ENCODE measurements around the gene INPP5B.

INPP5B gene

DNA sequence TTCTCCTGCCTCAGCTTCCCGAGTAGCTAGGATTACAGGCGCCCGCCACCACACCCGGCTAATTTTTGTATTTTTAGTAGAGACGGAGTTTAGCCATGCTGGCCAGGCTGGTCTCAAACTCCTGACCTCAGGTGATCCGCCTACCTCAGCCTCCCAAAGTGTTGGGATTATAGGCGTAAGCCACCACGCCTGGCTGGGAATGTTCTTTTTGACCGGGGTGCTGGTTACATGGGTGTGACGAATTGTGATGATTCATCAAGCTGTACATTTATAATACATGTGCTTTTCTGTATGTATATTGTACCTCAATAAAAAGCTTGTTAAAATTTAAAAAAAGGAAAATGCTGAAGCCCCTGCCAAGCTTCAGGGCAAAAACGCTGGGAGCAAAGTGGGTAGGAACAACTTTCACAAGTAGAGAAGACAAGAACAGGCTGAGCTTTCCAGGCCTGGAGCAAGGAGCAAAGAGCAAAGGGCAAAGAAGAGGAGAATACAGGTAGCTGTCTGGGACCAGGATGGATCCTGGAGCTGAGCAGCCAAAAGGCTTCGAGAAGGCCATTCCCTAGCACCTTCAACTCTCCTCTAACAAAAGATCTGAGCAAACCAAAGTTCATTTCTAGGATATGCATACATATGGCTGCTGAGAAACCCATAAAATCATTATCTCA lies 118.3 kb downstream of the INPP5B start:
- DNase-seq, result no peak

GRCh38 chr1:37825506-37825905 lies 121.3 kb downstream of the INPP5B start:
- DNase-seq, result no peak

DNA sequence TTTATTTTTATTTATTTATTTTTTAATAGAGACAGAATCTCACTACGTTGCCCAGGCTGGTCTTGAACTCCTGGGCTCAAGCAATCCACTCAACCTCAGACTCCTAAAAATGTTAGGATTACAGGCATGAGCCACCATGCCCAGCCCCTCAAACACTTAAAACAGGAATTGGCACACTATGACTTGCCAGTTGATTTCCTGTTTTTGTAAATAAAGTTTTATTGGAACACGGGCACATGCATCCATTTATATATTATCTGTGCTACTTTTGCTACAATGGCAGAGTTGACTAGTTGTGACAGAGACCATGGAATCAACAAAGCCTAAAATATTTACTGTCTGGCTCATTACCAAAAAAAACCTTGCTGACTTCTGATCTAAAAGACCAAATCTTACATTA lies 122.9 kb downstream of the INPP5B start:
- no peak for DNase-seq

DNA sequence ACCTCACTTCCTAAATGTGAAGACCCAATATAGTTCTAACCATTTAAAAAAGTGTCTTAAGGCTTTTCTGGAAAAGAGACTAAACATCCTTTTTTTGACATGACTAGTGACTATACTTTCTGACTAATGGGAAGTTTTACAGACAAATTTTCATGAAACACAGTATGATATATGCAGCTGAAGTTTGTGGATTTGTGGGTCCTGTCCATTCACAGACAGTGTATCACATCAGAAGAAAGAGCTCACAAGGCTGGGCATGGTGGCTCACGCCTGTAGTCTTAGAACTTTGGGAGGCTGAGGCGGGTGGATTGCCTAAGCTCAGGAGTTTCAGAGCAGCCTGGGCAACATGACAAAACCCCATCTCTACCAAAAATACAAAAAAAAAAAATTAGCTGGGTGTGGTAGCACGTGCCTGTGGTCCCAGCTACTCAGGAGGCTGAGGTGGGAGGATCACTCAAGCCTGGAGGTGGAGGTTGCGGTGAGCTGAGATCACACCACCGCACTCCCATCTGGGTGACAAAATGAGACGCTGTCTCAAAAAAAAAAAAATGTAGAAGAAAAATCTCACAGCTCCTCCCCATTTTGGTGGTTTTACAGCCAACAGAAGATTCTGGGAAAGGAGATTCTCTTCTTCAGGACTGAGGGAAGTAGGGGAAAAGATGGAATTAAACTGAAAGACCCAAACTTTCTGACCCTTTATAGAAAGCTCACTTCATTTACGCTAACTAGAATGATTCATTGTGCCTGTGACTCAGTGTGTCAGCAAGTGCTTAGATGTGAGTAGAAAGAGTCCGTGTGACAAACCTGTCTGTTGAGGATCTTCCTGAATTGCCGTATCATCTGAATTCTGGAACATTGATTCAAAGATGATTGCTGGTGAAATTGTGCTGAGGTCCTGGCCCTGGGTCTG lies 123.7 kb downstream of the INPP5B start:
- DNase-seq, result no peak

DNA sequence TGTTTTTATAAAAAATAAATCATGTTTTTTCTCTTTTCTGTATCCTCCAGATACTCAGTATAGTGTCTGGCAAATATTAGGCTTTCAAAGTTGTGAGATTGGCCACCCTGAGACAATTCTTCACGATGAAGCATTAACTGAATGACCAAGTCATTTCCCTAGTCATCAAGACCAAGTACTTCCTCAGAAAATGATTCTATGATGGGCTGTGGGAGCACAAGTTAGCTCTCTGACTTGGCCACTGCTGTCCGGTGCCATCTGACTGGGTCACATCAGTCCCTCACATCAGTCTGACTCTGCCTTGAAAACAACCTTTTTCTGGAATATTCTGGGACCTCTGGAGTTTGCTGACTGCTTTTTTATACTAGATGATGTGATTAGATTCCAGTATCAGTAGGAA lies 125.4 kb downstream of the INPP5B start:
- DNase-seq, result no peak

- no peak for DNase-seq
Observed at GRCh38 chr1:37817481-37817880, 129.4 kb downstream of the INPP5B start.

DNA sequence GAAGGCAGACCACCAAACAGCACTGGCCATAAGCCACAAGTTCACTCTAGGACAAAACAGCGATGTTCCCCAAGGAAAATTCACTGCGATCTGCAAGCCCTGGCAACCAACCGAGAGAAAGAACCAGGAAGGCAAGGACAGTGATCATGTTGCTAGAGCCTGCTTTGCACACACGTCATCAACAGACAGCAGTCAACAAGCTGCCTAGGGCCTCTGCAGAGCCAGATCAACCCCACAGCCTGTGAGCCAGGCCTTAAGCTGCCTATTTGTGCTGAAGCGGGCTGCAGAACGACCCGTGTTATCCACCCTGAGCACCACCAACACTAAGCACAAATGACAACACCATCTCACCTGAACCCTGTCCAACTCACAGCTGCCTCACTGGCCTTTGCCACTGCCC lies 132.6 kb downstream of the INPP5B start:
- no peak for DNase-seq

DNA sequence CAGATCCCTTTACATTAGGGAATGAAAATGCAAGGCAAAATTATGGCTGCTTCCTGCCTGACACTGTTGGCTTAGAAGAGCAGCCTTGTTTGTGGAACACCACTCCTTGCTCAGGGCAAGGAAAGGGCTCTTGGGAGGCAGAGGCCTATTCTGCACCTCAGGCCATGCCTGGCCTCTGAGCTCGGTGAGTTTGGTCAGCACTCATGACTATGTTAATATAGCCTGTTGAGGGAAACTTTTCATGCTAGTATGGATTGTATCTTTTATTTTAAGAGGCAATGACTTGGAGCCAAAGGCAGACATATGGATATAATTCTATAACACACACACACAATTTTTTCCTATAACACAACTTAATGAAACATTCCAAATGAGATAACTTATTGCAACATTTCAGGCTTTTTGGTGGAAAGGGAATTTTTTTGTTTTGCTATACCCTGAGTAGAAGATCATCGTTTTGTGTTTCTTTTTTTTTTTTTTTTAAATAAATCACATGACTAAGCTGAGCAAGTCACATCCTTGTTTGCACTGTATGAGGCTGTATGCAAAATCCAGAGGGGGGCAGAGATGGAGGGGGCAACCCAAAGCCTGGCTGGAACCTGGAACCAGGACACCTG lies 133.2 kb downstream of the INPP5B start:
- no peak for DNase-seq

GRCh38 chr1:37811027-37811655 lies 135.7 kb downstream of the INPP5B start:
- peak; percentile 60 for DNase-seq
